Measurements from ENCODE around the gene PIGU. TPM values are rescaled to one million over a fixed set of nuclear protein-coding genes. Genes with fewer than 3 reads are reported as not detected.

PIGU gene
- total RNA-seq, 1 experiment from 2014 or later = 25.1 TPM

DNA sequence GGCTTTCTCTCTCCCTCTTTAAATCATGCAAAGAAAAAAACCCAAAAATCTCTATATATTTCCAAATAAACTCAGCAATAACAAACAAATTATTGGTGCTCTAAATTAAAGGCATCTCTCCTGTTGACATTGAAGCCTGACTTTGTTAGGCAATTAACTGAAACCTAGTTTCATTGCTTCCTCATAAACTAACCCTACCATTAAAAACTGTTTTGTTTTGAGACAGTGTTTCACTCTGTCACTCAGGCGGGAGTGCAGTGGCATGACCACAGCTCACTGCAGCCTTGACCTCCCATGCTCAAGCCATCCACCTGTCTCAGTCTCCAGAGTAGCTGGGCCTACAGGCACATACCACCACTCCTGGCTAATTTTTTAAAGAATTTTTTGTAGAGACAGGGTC is 34.9 kb downstream of the PIGU start:
- TF ChIP-seq EZH2phosphoT487 (IDR thresholded peaks at IDR 0.05; ENCODE audit: borderline replicate concordance) = no peak
- TF ChIP-seq, protein P1, sequence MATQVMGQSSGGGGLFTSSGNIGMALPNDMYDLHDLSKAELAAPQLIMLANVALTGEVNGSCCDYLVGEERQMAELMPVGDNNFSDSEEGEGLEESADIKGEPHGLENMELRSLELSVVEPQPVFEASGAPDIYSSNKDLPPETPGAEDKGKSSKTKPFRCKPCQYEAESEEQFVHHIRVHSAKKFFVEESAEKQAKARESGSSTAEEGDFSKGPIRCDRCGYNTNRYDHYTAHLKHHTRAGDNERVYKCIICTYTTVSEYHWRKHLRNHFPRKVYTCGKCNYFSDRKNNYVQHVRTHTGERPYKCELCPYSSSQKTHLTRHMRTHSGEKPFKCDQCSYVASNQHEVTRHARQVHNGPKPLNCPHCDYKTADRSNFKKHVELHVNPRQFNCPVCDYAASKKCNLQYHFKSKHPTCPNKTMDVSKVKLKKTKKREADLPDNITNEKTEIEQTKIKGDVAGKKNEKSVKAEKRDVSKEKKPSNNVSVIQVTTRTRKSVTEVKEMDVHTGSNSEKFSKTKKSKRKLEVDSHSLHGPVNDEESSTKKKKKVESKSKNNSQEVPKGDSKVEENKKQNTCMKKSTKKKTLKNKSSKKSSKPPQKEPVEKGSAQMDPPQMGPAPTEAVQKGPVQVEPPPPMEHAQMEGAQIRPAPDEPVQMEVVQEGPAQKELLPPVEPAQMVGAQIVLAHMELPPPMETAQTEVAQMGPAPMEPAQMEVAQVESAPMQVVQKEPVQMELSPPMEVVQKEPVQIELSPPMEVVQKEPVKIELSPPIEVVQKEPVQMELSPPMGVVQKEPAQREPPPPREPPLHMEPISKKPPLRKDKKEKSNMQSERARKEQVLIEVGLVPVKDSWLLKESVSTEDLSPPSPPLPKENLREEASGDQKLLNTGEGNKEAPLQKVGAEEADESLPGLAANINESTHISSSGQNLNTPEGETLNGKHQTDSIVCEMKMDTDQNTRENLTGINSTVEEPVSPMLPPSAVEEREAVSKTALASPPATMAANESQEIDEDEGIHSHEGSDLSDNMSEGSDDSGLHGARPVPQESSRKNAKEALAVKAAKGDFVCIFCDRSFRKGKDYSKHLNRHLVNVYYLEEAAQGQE (IDR thresholded peaks at IDR 0.05; ENCODE audit: low read depth) = no peak
- no peak for TF ChIP-seq EZH2 (IDR thresholded peaks at IDR 0.05)
- no peak for TF ChIP-seq FOSL1 (IDR thresholded peaks at IDR 0.05; ENCODE audit: low read depth)
- TF ChIP-seq CEBPB (IDR thresholded peaks at IDR 0.05; ENCODE audit: low read depth) = no peak
- TF ChIP-seq SIN3A (IDR thresholded peaks at IDR 0.05; ENCODE audit: low read depth) = no peak
- no peak for TF ChIP-seq POLR2A (IDR thresholded peaks at IDR 0.05; ENCODE audit: borderline replicate concordance, extremely low read depth, insufficient read depth, insufficient read length)
- TF ChIP-seq SRF (IDR thresholded peaks at IDR 0.05; ENCODE audit: low read depth) = no peak
- TF ChIP-seq, protein P2, sequence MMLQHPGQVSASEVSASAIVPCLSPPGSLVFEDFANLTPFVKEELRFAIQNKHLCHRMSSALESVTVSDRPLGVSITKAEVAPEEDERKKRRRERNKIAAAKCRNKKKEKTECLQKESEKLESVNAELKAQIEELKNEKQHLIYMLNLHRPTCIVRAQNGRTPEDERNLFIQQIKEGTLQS (IDR thresholded peaks at IDR 0.05) = no peak
- no peak for TF ChIP-seq SP1 (IDR thresholded peaks at IDR 0.05; ENCODE audit: low read depth)
- ChIA-PET RAD21 (ENCODE audit: low non-redundant PET in 1 of 2, low total read pairs in 2 of 2, uncharacterized antibody in 2 of 2, unreplicated experiment in 2 of 2) (interaction anchor here in 1 of 2 experiments (0.7 kb wide), 1 partner anchor 1233 kb away, joined by 5 read pairs; no protein-coding TSS in a partner anchor), POLR2A (no interaction called here), CTCF (no interaction called here)
- no peak overlapping the region for H3K9ac ChIP-seq (ENCODE audit: low read length)
- no peak overlapping the region for H3K4me3 ChIP-seq (replicated peaks in 1 of 2; ENCODE audit: low read depth in 1 of 2, low read length in 2 of 2)
- H3K9me3 ChIP-seq (ENCODE audit: control insufficient read depth in 1 of 2, insufficient read depth in 1 of 2, low read depth in 1 of 2, low read length in 2 of 2) = no peaks in the 10 kb centered on the region
- no peak overlapping the region for H3K27ac ChIP-seq (ENCODE audit: low read depth, low read length)
- ATAC-seq (no peak), DNase-seq (ENCODE audit: low read depth, low spot score) (no peak)
- H3K79me2 ChIP-seq (ENCODE audit: insufficient read depth, low read length) = no peaks in the 10 kb centered on the region
- H3K4me2 ChIP-seq (ENCODE audit: low read length) = no peak overlapping the region
- H4K20me1 ChIP-seq (ENCODE audit: insufficient read depth) = no peaks in the 10 kb centered on the region
- BruUV-seq (replicated peaks) = no TSS peak
- peaks cover 0 to 6% of the 10 kb centered on the region in 2 experiments; a peak in 1 of 4 replicates for H3K36me3 ChIP-seq (ENCODE audit: control insufficient read depth in 1 of 2, insufficient read depth in 2 of 2, low read length in 2 of 2)
- no peak overlapping the region for H2AFZ ChIP-seq (ENCODE audit: low read depth, low read length, poor library complexity, severe bottlenecking)
- no peaks in the 10 kb centered on the region for H3K27me3 ChIP-seq (ENCODE audit: insufficient read depth, low read length)
- no peaks in the 10 kb centered on the region for H3K4me1 ChIP-seq (ENCODE audit: control insufficient read depth in 1 of 2, insufficient read depth in 2 of 2, low read length in 2 of 2)
- no peaks in the 10 kb centered on the region for H3K9me2 ChIP-seq (ENCODE audit: insufficient read depth)
- intact Hi-C loops (cut with micrococcal nuclease) = no loop called here
